Tibial artery (tissue), 4 donors: ENCODE results near the gene KLHL29.
A peak's percentile ranks its signal among the peaks of the same experiment; 100 is the strongest.

Source experiments
- DNase-seq, 2 donors: peaks; one replicate each; pipeline ENCODE4 v3.0.0-alpha.2; 2019
- H3K27ac ChIP-seq, 2 donors: fragments of 200-600 bp; sonication (generic) in 1 of 2; 1 replicate in 1 of 2; 2 replicates in 1 of 2; pipeline ENCODE4 v1.5.1; 2018 to 2019; ENCODE audit warnings: mild to moderate bottlenecking in 1 of 2
- H3K27me3 ChIP-seq, 2 donors: fragments of 200-600 bp; sonication (generic) in 1 of 2; one replicate each; pipeline versions ENCODE4 v1.5.1 to v1.6.0; 2016 to 2019
- H3K36me3 ChIP-seq, 3 donors: fragments of 200-600 bp; sonication (generic) in 2 of 3; one replicate each; pipeline ENCODE4 v1.5.1; 2016 to 2019; ENCODE audit warnings: mild to moderate bottlenecking in 2 of 3
- H3K4me1 ChIP-seq, 4 donors: fragments of 200-600 bp; sonication (generic) in 2 of 4; 1 replicate in 3 of 4; 2 replicates in 1 of 4; pipeline ENCODE4 v1.5.1; 2016 to 2019
- H3K4me3 ChIP-seq, 2 donors: fragments of 200-600 bp; sonication (generic) in 1 of 2; 1 replicate in 1 of 2; 2 replicates in 1 of 2; pipeline ENCODE4 v1.5.1; 2018 to 2019; ENCODE audit warnings: mild to moderate bottlenecking in 2 of 2
- H3K9me3 ChIP-seq, 3 donors: fragments of 200-600 bp; sonication (generic) in 1 of 3; one replicate each; pipeline ENCODE4 v1.5.1; 2016 to 2019
- intact Hi-C: fragments of 100-400 bp; cut with DNase I; formaldehyde crosslinking; loops from one replicate; pipeline ENCODE4 v1.15.0; 2023; ENCODE audit warnings: low total_unique reads
- TF ChIP-seq, protein P1 (sequence below), 2 experiments: fragments of 200-600 bp in 1 of 2; fragments of 450-650 bp in 1 of 2; IDR thresholded peaks; one replicate each; pipeline ENCODE4 v1.5.1; 2017 to 2019; ENCODE audit warnings: antibody characterized with exemption in 2 of 2, mild to moderate bottlenecking in 1 of 2, moderate library complexity in 1 of 2

Gene KLHL29

GRCh38 chr2:23557455-23557854 is 172.5 kb downstream of the KLHL29 start:
- H3K4me3 ChIP-seq, result no peak overlapping the region
- peak overlapping the region in 1 of 2 donors; percentile 80 for H3K27ac ChIP-seq
- TF ChIP-seq, protein P1, sequence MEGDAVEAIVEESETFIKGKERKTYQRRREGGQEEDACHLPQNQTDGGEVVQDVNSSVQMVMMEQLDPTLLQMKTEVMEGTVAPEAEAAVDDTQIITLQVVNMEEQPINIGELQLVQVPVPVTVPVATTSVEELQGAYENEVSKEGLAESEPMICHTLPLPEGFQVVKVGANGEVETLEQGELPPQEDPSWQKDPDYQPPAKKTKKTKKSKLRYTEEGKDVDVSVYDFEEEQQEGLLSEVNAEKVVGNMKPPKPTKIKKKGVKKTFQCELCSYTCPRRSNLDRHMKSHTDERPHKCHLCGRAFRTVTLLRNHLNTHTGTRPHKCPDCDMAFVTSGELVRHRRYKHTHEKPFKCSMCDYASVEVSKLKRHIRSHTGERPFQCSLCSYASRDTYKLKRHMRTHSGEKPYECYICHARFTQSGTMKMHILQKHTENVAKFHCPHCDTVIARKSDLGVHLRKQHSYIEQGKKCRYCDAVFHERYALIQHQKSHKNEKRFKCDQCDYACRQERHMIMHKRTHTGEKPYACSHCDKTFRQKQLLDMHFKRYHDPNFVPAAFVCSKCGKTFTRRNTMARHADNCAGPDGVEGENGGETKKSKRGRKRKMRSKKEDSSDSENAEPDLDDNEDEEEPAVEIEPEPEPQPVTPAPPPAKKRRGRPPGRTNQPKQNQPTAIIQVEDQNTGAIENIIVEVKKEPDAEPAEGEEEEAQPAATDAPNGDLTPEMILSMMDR (IDR thresholded peaks at IDR 0.05), result no peak
- no peak for DNase-seq
- intact Hi-C loops, result no loop called here
- peaks cover 0 to 73% (median 50%) of the 10 kb centered on the region in 4 donors for H3K4me1 ChIP-seq
- H3K27me3 ChIP-seq, result no peaks in the 10 kb centered on the region
- H3K36me3 ChIP-seq, result peaks cover 0 to 5% (median 0%) of the 10 kb centered on the region in 3 donors
- no peaks in the 10 kb centered on the region for H3K9me3 ChIP-seq

- intact Hi-C loops, result loop anchor here (5.0 to 10.0 kb wide), 2 partner anchors 32 to 55 kb away; no protein-coding TSS in a partner anchor
- Histone ChIP-seq H3K36me3 (peaks cover 0 to 6% (median 0%) of the 10 kb centered on the region in 3 donors), H3K27me3 (no peaks in the 10 kb centered on the region), H3K4me1 (peaks cover 0 to 73% (median 51%) of the 10 kb centered on the region in 4 donors), H3K4me3 (no peak overlapping the region), H3K27ac (peak overlapping the region in 1 of 2 donors; percentile 80), H3K9me3 (no peaks in the 10 kb centered on the region)
- TF ChIP-seq, protein P1 (IDR thresholded peaks at IDR 0.05), result no peak
- no peak for DNase-seq
These were observed 174.7 kb downstream of the KLHL29 start for GRCh38 chr2:23559561-23560239.

DNA sequence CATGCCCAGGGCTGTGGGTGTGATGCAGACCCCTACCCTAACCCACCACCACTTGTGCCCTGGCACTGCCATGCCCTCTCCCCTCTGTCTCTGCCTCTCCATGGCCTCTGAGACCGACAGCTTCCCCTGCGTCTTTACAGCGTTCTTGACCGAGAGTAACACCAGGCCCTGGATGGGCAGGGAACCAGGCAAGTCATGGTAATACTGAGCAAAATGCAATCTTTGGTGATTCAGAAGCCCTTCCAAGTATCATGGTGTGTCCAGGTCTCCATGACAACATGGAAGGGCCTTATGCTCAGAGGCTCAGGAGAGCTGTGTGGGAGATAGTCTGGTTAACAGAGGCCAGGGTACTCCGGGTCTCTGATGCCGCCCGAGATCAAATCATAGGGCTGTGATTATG is 176.1 kb downstream of the KLHL29 start:
- intact Hi-C loops, result loop anchor here (5.0 to 10.0 kb wide), 2 partner anchors 34 to 56 kb away; no protein-coding TSS in a partner anchor
- H3K27ac ChIP-seq, result peak overlapping the region; percentile 79 to 80
- no peaks in the 10 kb centered on the region for H3K27me3 ChIP-seq
- peak; percentile 79 to 86 for DNase-seq
- H3K4me1 ChIP-seq, result peaks cover 0 to 73% (median 56%) of the 10 kb centered on the region in 4 donors
- TF ChIP-seq, protein P1 (IDR thresholded peaks at IDR 0.05), result no peak
- peaks cover 0 to 6% (median 0%) of the 10 kb centered on the region in 3 donors for H3K36me3 ChIP-seq
- no peak overlapping the region for H3K4me3 ChIP-seq
- no peaks in the 10 kb centered on the region for H3K9me3 ChIP-seq

GRCh38 chr2:23561544-23561943 is 176.6 kb downstream of the KLHL29 start:
- no peak for DNase-seq
- H3K4me1 ChIP-seq, result peaks cover 0 to 73% (median 53%) of the 10 kb centered on the region in 4 donors
- intact Hi-C loops, result loop anchor here (5.0 to 10.0 kb wide), 2 partner anchors 34 to 57 kb away; no protein-coding TSS in a partner anchor

GRCh38 chr2:23562143-23562542 is 177.2 kb downstream of the KLHL29 start:
- no peak overlapping the region for H3K4me3 ChIP-seq
- peaks cover 0 to 73% (median 50%) of the 10 kb centered on the region in 4 donors for H3K4me1 ChIP-seq
- no peaks in the 10 kb centered on the region for H3K27me3 ChIP-seq
- no peak for DNase-seq
- peaks cover 0 to 6% (median 0%) of the 10 kb centered on the region in 3 donors for H3K36me3 ChIP-seq
- H3K27ac ChIP-seq, result peak overlapping the region; percentile 79 to 80
- no peaks in the 10 kb centered on the region for H3K9me3 ChIP-seq
- TF ChIP-seq, protein P1 (IDR thresholded peaks at IDR 0.05), result no peak
- intact Hi-C loops, result loop anchor here (5.0 to 10.0 kb wide), 2 partner anchors 35 to 57 kb away; no protein-coding TSS in a partner anchor

More at GRCh38 chr2:23561544-23561943, 176.6 kb downstream of the KLHL29 start:
- H3K9me3 ChIP-seq, result no peaks in the 10 kb centered on the region
- H3K27ac ChIP-seq, result peak overlapping the region; percentile 79 to 80
- TF ChIP-seq, protein P1 (IDR thresholded peaks at IDR 0.05), result no peak
- H3K36me3 ChIP-seq, result peaks cover 0 to 6% (median 0%) of the 10 kb centered on the region in 3 donors
- no peaks in the 10 kb centered on the region for H3K27me3 ChIP-seq
- no peak overlapping the region for H3K4me3 ChIP-seq
